ENCODE data around the gene CEMIP.

DNA sequence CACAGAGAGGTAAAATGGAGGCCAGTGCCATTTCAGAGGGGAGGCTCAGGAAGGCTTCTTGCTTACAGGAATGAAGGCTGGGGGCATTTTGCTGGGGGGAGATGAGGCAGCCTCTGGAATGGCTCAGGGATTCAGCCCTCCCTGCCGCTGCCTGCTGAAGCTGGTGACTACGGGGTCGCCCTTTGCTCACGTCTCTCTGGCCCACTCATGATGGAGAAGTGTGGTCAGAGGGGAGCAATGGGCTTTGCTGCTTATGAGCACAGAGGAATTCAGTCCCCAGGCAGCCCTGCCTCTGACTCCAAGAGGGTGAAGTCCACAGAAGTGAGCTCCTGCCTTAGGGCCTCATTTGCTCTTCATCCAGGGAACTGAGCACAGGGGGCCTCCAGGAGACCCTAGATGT lies 170.6 kb downstream of the CEMIP start:
- no peak for TF ChIP-seq EZH2 (IDR thresholded peaks at IDR 0.05; ENCODE audit: low read length, unreplicated experiment)
- TF ChIP-seq, protein P1, sequence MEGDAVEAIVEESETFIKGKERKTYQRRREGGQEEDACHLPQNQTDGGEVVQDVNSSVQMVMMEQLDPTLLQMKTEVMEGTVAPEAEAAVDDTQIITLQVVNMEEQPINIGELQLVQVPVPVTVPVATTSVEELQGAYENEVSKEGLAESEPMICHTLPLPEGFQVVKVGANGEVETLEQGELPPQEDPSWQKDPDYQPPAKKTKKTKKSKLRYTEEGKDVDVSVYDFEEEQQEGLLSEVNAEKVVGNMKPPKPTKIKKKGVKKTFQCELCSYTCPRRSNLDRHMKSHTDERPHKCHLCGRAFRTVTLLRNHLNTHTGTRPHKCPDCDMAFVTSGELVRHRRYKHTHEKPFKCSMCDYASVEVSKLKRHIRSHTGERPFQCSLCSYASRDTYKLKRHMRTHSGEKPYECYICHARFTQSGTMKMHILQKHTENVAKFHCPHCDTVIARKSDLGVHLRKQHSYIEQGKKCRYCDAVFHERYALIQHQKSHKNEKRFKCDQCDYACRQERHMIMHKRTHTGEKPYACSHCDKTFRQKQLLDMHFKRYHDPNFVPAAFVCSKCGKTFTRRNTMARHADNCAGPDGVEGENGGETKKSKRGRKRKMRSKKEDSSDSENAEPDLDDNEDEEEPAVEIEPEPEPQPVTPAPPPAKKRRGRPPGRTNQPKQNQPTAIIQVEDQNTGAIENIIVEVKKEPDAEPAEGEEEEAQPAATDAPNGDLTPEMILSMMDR (conservative IDR thresholded peaks at IDR 0.05; ENCODE audit: low read depth, low read length): no peak

Data from PC-3 (cell line).